ENCODE measurements around the gene ZBED4. TPM values are rescaled to one million over a fixed set of nuclear protein-coding genes. Genes with fewer than 3 reads are reported as not detected.

The ZBED4 gene
- total and polyA plus RNA-seq, 4 donors: 2.1 to 10.3 (median 4.8) TPM

GRCh38 chr22:49899530-49899929 lies 45.9 kb downstream of the ZBED4 start:
- Histone ChIP-seq H3K4me3 (ENCODE audit: low read depth in 1 of 3, low read length in 3 of 3) (no peak overlapping the region), H3K9ac (ENCODE audit: low read depth in 1 of 2, low read length in 2 of 2) (no peak overlapping the region), H3K36me3 (ENCODE audit: control insufficient read depth in 4 of 4, insufficient read depth in 3 of 4, low read depth in 1 of 4, low read length in 3 of 4) (peaks cover 4 to 42% (median 18%) of the 10 kb centered on the region in 4 donors), H3K27me3 (ENCODE audit: control insufficient read depth in 4 of 4, insufficient read depth in 4 of 4, low read length in 3 of 4) (no peaks in the 10 kb centered on the region), H3K4me1 (ENCODE audit: control insufficient read depth in 4 of 4, insufficient read depth in 4 of 4, low read length in 3 of 4) (no peaks in the 10 kb centered on the region), H3K27ac (ENCODE audit: low read depth in 1 of 2, low read length in 2 of 2) (no peak overlapping the region), H3K9me3 (ENCODE audit: control insufficient read depth in 4 of 4, low read length in 3 of 4) (no peaks in the 10 kb centered on the region)
- no peak for DNase-seq (ENCODE audit: low spot score)
- TF ChIP-seq JUND (IDR thresholded peaks at IDR 0.05) (no peak), ZBTB33 (IDR thresholded peaks at IDR 0.05) (no peak), MAX (IDR thresholded peaks at IDR 0.05) (no peak), YY1 (IDR thresholded peaks at IDR 0.05) (no peak)
- 90% methylated on average over 6 of the region's 6 CpGs for WGBS

- H3K4me1 ChIP-seq (ENCODE audit: control insufficient read depth in 4 of 4, insufficient read depth in 4 of 4, low read length in 3 of 4): no peaks in the 10 kb centered on the region
- no peak for TF ChIP-seq EGR1 (IDR thresholded peaks at IDR 0.05; ENCODE audit: low read depth in 2 of 2)
- no peak for TF ChIP-seq FOXA1 (IDR thresholded peaks at IDR 0.05)
- no peak for TF ChIP-seq TAF1 (conservative IDR thresholded peaks at IDR 0.05)
- no peak for TF ChIP-seq REST (IDR thresholded peaks at IDR 0.05)
- no peak for TF ChIP-seq SP1 (IDR thresholded peaks at IDR 0.05)
- TF ChIP-seq GABPA (IDR thresholded peaks at IDR 0.05 in 1 of 2, conservative IDR thresholded peaks at IDR 0.05 in 1 of 2): no peak
- no peak for TF ChIP-seq FOXA2 (IDR thresholded peaks at IDR 0.05)
- no peak for TF ChIP-seq ZBTB33 (IDR thresholded peaks at IDR 0.05)
- TF ChIP-seq HNF4A (conservative IDR thresholded peaks at IDR 0.05): no peak
- no peak for TF ChIP-seq RXRA (IDR thresholded peaks at IDR 0.05)
- no peak for TF ChIP-seq NR2F2 (IDR thresholded peaks at IDR 0.05)
- TF ChIP-seq ATF3 (IDR thresholded peaks at IDR 0.05): no peak
- TF ChIP-seq YY1 (IDR thresholded peaks at IDR 0.05): no peak
- H3K36me3 ChIP-seq (ENCODE audit: control insufficient read depth in 4 of 4, insufficient read depth in 3 of 4, low read depth in 1 of 4, low read length in 3 of 4): peaks cover 4 to 44% (median 18%) of the 10 kb centered on the region in 4 donors
- H3K27ac ChIP-seq (ENCODE audit: low read depth in 1 of 2, low read length in 2 of 2): no peak overlapping the region
- H3K9ac ChIP-seq (ENCODE audit: low read depth in 1 of 2, low read length in 2 of 2): no peak overlapping the region
- H3K4me3 ChIP-seq (ENCODE audit: low read depth in 1 of 3, low read length in 3 of 3): no peak overlapping the region
- DNase-seq (ENCODE audit: low spot score): no peak
- H3K9me3 ChIP-seq (ENCODE audit: control insufficient read depth in 4 of 4, low read length in 3 of 4): no peaks in the 10 kb centered on the region
- H3K27me3 ChIP-seq (ENCODE audit: control insufficient read depth in 4 of 4, insufficient read depth in 4 of 4, low read length in 3 of 4): no peaks in the 10 kb centered on the region
- 94% methylated on average over 30 of the region's 30 CpGs for WGBS
These were observed 47.0 kb downstream of the ZBED4 start for GRCh38 chr22:49900441-49901230.
